Ishikawa (cell line): Measurements from ENCODE around the gene LUZP2.

Experiments
- CREB1 ChIP-seq: IDR thresholded peaks from 2 replicates; pipeline ENCODE4 v1.6.1; 2012; ENCODE audit warnings: low read depth
- EP300 ChIP-seq: IDR thresholded peaks from 2 replicates; pipeline ENCODE4 v1.6.1; 2012; ENCODE audit warnings: borderline replicate concordance
- FOXM1 ChIP-seq: IDR thresholded peaks from 2 replicates; pipeline ENCODE4 v1.6.1; 2012; ENCODE audit warnings: low read depth, borderline replicate concordance
- MAX ChIP-seq: IDR thresholded peaks from 2 replicates; pipeline ENCODE4 v1.6.1; 2012
- NFIC ChIP-seq: IDR thresholded peaks from 2 replicates; pipeline ENCODE4 v1.6.1; 2012
- RAD21 ChIP-seq: IDR thresholded peaks from 2 replicates; pipeline ENCODE4 v1.6.1; 2012; ENCODE audit warnings: low read depth
- REST ChIP-seq: IDR thresholded peaks from 2 replicates; pipeline ENCODE4 v1.6.1; 2012; ENCODE audit warnings: low read depth, mild to moderate bottlenecking
- TCF12 ChIP-seq: IDR thresholded peaks from 2 replicates; pipeline ENCODE4 v1.6.1; 2012; ENCODE audit warnings: low read depth
- TEAD4 ChIP-seq: IDR thresholded peaks from 2 replicates; pipeline ENCODE4 v1.6.1; 2012
- USF1 ChIP-seq: IDR thresholded peaks from 2 replicates; pipeline ENCODE4 v1.6.1; 2012
- YY1 ChIP-seq: IDR thresholded peaks from 2 replicates; pipeline ENCODE4 v1.6.1; 2012; ENCODE audit warnings: low read depth
- ZBTB7A ChIP-seq: IDR thresholded peaks from 2 replicates; pipeline ENCODE4 v1.6.1; 2012; ENCODE audit warnings: low read depth

- TF ChIP-seq USF1 = no peak
- no peak for TF ChIP-seq REST
- TF ChIP-seq MAX = no peak
- no peak for TF ChIP-seq YY1
- no peak for TF ChIP-seq EP300
- no peak for TF ChIP-seq RAD21
- TF ChIP-seq CREB1 = no peak
- no peak for TF ChIP-seq ZBTB7A
- TF ChIP-seq TCF12 = no peak
- TF ChIP-seq FOXM1 = no peak
- no peak for TF ChIP-seq NFIC
- TF ChIP-seq TEAD4 = no peak
Observed at GRCh38 chr11:24591283-24591682, 94.4 kb downstream of the LUZP2 start.
